Measurements from ENCODE around the gene PIGC. TPM values are rescaled to one million over a fixed set of nuclear protein-coding genes. Genes with fewer than 3 reads are reported as not detected.

Gene PIGC
- total RNA-seq, 3 donors from 2014 or later: 20.3 to 39.2 (median 29.3) TPM

- Histone ChIP-seq H3K4me1 (peaks cover 0 to 14% of the 10 kb centered on the region in 2 donors), H3K27ac (no peak overlapping the region), H3K36me3 (no peaks in the 10 kb centered on the region), H3K27me3 (no peaks in the 10 kb centered on the region), H3K9me3 (no peaks in the 10 kb centered on the region), H3K4me3 (no peak overlapping the region)
- intact Hi-C loops (cut with DNase I; ENCODE audit: low total_unique reads): no loop called here
- TF ChIP-seq POLR2A (IDR thresholded peaks at IDR 0.05) (no peak), CTCF (IDR thresholded peaks at IDR 0.05) (no peak), POLR2AphosphoS5 (IDR thresholded peaks at IDR 0.05) (no peak)
- no peak for DNase-seq (ENCODE audit: low spot score in 2 of 2)
Measured at GRCh38 chr1:172453607-172454006, 9.7 kb upstream of the PIGC start.

- intact Hi-C loops (cut with DNase I; ENCODE audit: low total_unique reads): no loop called here
- Histone ChIP-seq H3K27ac (no peak overlapping the region), H3K4me3 (no peak overlapping the region), H3K36me3 (no peaks in the 10 kb centered on the region), H3K27me3 (no peaks in the 10 kb centered on the region), H3K4me1 (peaks cover 0 to 14% of the 10 kb centered on the region in 2 donors), H3K9me3 (no peaks in the 10 kb centered on the region)
- no peak for DNase-seq (ENCODE audit: low spot score in 2 of 2)
- no peak for TF ChIP-seq POLR2A (IDR thresholded peaks at IDR 0.05)
- TF ChIP-seq POLR2AphosphoS5 (IDR thresholded peaks at IDR 0.05): no peak
- no peak for TF ChIP-seq CTCF (IDR thresholded peaks at IDR 0.05)
Measured at GRCh38 chr1:172453153-172453545, 9.3 kb upstream of the PIGC start.

GRCh38 chr1:172452536-172453152 is 8.8 kb upstream of the PIGC start:
- H3K27ac ChIP-seq: no peak overlapping the region
- no peaks in the 10 kb centered on the region for H3K27me3 ChIP-seq
- TF ChIP-seq POLR2A (IDR thresholded peaks at IDR 0.05): no peak
- no peak for TF ChIP-seq CTCF (IDR thresholded peaks at IDR 0.05)
- TF ChIP-seq POLR2AphosphoS5 (IDR thresholded peaks at IDR 0.05): no peak
- DNase-seq (ENCODE audit: low spot score in 2 of 2): no peak
- H3K4me3 ChIP-seq: no peak overlapping the region
- intact Hi-C loops (cut with DNase I; ENCODE audit: low total_unique reads): no loop called here
- no peaks in the 10 kb centered on the region for H3K36me3 ChIP-seq
- peaks cover 0 to 14% of the 10 kb centered on the region in 2 donors for H3K4me1 ChIP-seq
- no peaks in the 10 kb centered on the region for H3K9me3 ChIP-seq

- no peak for DNase-seq (ENCODE audit: low spot score in 2 of 2)
- Histone ChIP-seq H3K27me3 (no peaks in the 10 kb centered on the region), H3K4me1 (peaks cover 0 to 20% of the 10 kb centered on the region in 2 donors), H3K9me3 (no peaks in the 10 kb centered on the region), H3K27ac (peak overlapping the region in 1 of 2 donors; percentile 83), H3K36me3 (no peaks in the 10 kb centered on the region), H3K4me3 (no peak overlapping the region)
- TF ChIP-seq CTCF (IDR thresholded peaks at IDR 0.05) (no peak), POLR2AphosphoS5 (IDR thresholded peaks at IDR 0.05) (no peak), POLR2A (IDR thresholded peaks at IDR 0.05) (no peak)
- intact Hi-C loops (cut with DNase I; ENCODE audit: low total_unique reads): no loop called here
Measured at GRCh38 chr1:172451002-172451443, 7.2 kb upstream of the PIGC start.

GRCh38 chr1:172450524-172450885 is 6.6 kb upstream of the PIGC start:
- TF ChIP-seq POLR2AphosphoS5 (IDR thresholded peaks at IDR 0.05) (no peak), POLR2A (IDR thresholded peaks at IDR 0.05) (no peak), CTCF (IDR thresholded peaks at IDR 0.05) (no peak)
- Histone ChIP-seq H3K27ac (peak overlapping the region in 1 of 2 donors; percentile 83), H3K4me1 (peaks cover 0 to 20% of the 10 kb centered on the region in 2 donors), H3K36me3 (no peaks in the 10 kb centered on the region), H3K9me3 (no peaks in the 10 kb centered on the region), H3K27me3 (no peaks in the 10 kb centered on the region), H3K4me3 (no peak overlapping the region)
- DNase-seq (ENCODE audit: low spot score in 2 of 2): no peak
- intact Hi-C loops (cut with DNase I; ENCODE audit: low total_unique reads): no loop called here

Data from breast epithelium (tissue), 4 donors.